DOHH2 (cell line): Measurements from ENCODE around the gene P3H2.
"Not testable (repeated sequence)": the region's sequence is repeated elsewhere in the genome, so short reads cannot be mapped to it uniquely, and the experiment has no call there.

Experiments
- EZH2phosphoT487 ChIP-seq: fragments of 200-600 bp; sonication (generic); IDR thresholded peaks from 2 replicates; pipeline ENCODE4 v1.6.1; 2017; ENCODE audit warnings: borderline replicate concordance, mild to moderate bottlenecking, antibody characterized with exemption, low read length, moderate library complexity, mixed read lengths
- TF ChIP-seq, protein P1 (sequence below): fragments of 200-600 bp; sonication (generic); IDR thresholded peaks from one replicate; pipeline ENCODE4 v1.5.1; 2014; ENCODE audit warnings: antibody characterized with exemption, mild to moderate bottlenecking, low read depth, low read length; ENCODE audit not compliant: poor library complexity, severe bottlenecking

DNA sequence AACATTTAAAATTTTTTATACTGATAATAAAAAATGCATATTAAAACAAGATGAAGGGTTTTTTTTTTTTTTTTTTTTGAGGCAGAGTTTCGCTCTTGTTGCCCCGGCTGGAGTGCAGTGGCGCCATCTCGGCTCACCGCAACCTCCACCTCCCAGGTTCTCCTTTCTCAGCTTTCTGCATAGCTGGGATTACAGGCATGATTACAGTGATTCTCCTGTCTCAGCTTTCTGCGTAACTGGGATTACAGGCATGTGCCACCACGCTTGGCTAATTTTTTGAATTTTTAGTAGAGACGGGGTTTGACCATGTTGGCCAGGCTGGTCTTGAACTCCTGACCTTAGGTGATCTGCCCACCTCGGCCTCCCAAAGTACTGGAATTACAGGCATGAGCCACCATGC is 48.8 kb downstream of the P3H2 start:
- TF ChIP-seq, protein P1, sequence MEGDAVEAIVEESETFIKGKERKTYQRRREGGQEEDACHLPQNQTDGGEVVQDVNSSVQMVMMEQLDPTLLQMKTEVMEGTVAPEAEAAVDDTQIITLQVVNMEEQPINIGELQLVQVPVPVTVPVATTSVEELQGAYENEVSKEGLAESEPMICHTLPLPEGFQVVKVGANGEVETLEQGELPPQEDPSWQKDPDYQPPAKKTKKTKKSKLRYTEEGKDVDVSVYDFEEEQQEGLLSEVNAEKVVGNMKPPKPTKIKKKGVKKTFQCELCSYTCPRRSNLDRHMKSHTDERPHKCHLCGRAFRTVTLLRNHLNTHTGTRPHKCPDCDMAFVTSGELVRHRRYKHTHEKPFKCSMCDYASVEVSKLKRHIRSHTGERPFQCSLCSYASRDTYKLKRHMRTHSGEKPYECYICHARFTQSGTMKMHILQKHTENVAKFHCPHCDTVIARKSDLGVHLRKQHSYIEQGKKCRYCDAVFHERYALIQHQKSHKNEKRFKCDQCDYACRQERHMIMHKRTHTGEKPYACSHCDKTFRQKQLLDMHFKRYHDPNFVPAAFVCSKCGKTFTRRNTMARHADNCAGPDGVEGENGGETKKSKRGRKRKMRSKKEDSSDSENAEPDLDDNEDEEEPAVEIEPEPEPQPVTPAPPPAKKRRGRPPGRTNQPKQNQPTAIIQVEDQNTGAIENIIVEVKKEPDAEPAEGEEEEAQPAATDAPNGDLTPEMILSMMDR = not testable (repeated sequence)
- TF ChIP-seq EZH2phosphoT487 = not testable (repeated sequence)
